ENCODE measurements around the gene TMEM87A. TPM values are rescaled to one million over a fixed set of nuclear protein-coding genes. Genes with fewer than 3 reads are reported as not detected.
"Not testable (repeated sequence)": the region's sequence is repeated elsewhere in the genome, so short reads cannot be mapped to it uniquely, and the experiment has no call there.

Gene TMEM87A
- total RNA-seq, 5 donors from 2014 or later (not counting 1 experiment from before 2014, with no cell fraction given) = 44.0 to 55.4 (median 45.4) TPM

DNA sequence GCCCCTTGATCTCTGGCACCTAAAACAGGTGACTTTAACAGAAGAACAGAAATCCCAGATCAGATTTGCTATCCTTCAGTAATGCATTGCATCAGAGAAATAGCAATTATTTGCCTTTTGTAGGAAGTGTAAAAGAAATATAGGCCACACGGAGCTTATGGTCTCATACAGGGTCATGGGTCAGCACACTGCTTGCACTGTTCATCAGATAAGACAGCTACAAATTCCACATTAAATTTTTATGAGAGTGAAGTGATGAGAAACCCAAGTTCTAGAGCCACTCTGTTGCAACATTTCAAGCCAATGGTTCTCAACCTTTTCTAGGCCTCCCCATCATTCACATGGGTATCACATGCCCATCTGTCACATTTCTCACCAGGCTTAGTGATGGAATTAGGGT, 33.4 kb upstream of the TMEM87A start:
- WGBS (ENCODE audit: insufficient coverage) = no CpG with 5 or more reads among the region's 1 CpG
- Histone ChIP-seq H3K4me3 (ENCODE audit: control insufficient read depth in 1 of 2, extremely low read depth in 1 of 2, low read length in 1 of 2) (no peak overlapping the region), H3K27ac (ENCODE audit: low read length) (no peak overlapping the region), H3K27me3 (replicated peaks in 1 of 2; ENCODE audit: control insufficient read depth in 2 of 2, extremely low read depth in 1 of 2, insufficient read depth in 2 of 2, low read length in 1 of 2) (no peaks in the 10 kb centered on the region), H3K9me3 (no peaks in the 10 kb centered on the region), H3K4me1 (ENCODE audit: control insufficient read depth in 1 of 2, extremely low read depth in 1 of 2, insufficient read depth in 2 of 2, low read length in 2 of 2) (no peaks in the 10 kb centered on the region), H3K36me3 (ENCODE audit: control insufficient read depth in 2 of 2, extremely low read depth in 1 of 2, insufficient read depth in 1 of 2, low read length in 1 of 2) (peaks cover 6 to 27% of the 10 kb centered on the region in 2 donors)
- DNase-seq (no peak), ATAC-seq (replicated peaks in 1 of 4) (no peak)
- Mint-ChIP-seq H3K4me3 (no peak overlapping the region), H3K27ac (no peak overlapping the region), H3K27me3 (no peaks in the 10 kb centered on the region), H3K4me1 (no peaks in the 10 kb centered on the region), H3K36me3 (peaks cover 58% of the 10 kb centered on the region), H3K9me3 (peaks cover 12 to 25% (median 21%) of the 10 kb centered on the region in 3 donors)
- CTCF ChIA-PET = no interaction called here
- POLR2A ChIA-PET = no interaction called here

DNA sequence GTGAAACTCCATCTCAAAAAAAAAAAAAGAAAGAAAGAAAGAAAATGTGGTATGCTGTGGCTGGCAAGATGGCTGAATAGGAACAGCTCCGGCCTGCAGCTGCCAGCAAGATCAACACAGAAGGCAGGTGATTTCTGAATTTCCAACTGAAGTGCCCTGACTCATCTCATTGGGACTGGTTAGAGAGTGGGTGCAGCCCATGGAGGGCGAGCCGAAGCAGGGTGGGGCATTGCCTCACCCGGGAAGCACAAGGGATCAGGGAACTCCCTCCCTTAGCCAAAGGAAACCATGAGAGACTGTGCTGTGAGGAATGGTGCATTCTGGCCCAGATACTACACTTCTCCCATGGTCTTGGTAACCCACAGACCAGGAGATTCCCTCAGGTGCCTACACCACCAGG, 27.8 kb upstream of the TMEM87A start:
- POLR2A ChIA-PET = not testable (repeated sequence)
- peaks cover 53% of the 10 kb centered on the region for H3K36me3 Mint-ChIP-seq

DNA sequence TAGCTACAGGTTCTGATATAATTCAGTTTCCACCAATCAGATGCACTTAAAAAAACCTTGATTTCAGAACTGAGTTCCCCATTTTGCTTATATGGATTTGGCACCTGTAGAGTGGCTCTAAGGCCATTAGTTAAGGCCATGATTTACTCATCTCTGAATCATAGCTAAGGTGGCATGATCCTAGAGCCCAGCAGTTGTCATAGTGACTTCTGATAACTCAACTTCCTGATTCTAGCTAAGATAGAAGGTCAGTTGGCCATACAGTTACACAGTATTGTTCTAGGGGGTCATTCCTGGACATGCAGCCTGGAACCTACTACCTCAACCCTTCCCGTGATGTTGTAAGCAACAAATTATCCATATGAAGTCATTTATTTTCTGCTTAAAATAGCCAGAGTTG, 15.9 kb upstream of the TMEM87A start:
- POLR2A ChIA-PET = interaction anchor here in 1 of 2 donors (0.6 kb wide), 1 partner anchor 775 kb away, joined by 3 read pairs; no protein-coding TSS in a partner anchor

More for the DNA sequence above, 27.8 kb upstream of the TMEM87A start:
- DNase-seq; H3K27ac ChIP-seq (ENCODE audit: low read length); CTCF ChIA-PET; H3K27ac Mint-ChIP-seq; H3K4me3 ChIP-seq (ENCODE audit: control insufficient read depth in 1 of 2, extremely low read depth in 1 of 2, low read length in 1 of 2); H3K27me3 ChIP-seq (replicated peaks in 1 of 2; ENCODE audit: control insufficient read depth in 2 of 2, extremely low read depth in 1 of 2, insufficient read depth in 2 of 2, low read length in 1 of 2); H3K36me3 ChIP-seq (ENCODE audit: control insufficient read depth in 2 of 2, extremely low read depth in 1 of 2, insufficient read depth in 1 of 2, low read length in 1 of 2); H3K4me3 Mint-ChIP-seq; ATAC-seq (replicated peaks in 1 of 4); H3K27me3 Mint-ChIP-seq; H3K4me1 ChIP-seq (ENCODE audit: control insufficient read depth in 1 of 2, extremely low read depth in 1 of 2, insufficient read depth in 2 of 2, low read length in 2 of 2); H3K4me1 Mint-ChIP-seq; H3K9me3 ChIP-seq: not testable (repeated sequence)
- 100% methylated on average over 1 of the region's 4 CpGs for WGBS (ENCODE audit: insufficient coverage)
- H3K9me3 Mint-ChIP-seq = peaks cover 12 to 25% (median 21%) of the 10 kb centered on the region in 3 donors

DNA sequence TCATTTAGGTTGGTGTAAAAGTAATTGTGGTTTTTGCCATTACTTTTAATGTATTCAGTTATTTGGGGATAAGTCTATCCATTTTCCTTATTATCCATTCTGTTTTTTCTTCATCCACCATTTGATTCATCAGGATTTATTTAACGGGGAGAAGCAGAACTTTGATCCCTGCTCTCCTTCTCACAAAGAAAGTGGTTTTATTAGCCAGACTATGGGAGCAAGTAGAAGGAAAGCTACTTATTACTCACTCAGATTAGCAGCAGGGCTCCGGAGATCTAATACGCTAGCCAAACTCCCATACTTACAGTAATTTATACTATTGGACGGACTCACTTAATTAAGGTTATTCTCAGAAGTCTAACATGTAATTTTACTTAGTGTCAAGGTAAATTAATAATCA, 14.7 kb upstream of the TMEM87A start:
- no peaks in the 10 kb centered on the region for H3K27me3 ChIP-seq (replicated peaks in 1 of 2; ENCODE audit: control insufficient read depth in 2 of 2, extremely low read depth in 1 of 2, insufficient read depth in 2 of 2, low read length in 1 of 2)
- DNase-seq = no peak
- H3K27me3 Mint-ChIP-seq = no peaks in the 10 kb centered on the region
- no CpG with 5 or more reads among the region's 4 CpGs for WGBS (ENCODE audit: insufficient coverage)
- H3K4me3 Mint-ChIP-seq = no peak overlapping the region
- ATAC-seq (replicated peaks in 1 of 4) = no peak
- POLR2A ChIA-PET = no interaction called here
- no peaks in the 10 kb centered on the region for H3K9me3 ChIP-seq
- H3K4me3 ChIP-seq (ENCODE audit: control insufficient read depth in 1 of 2, extremely low read depth in 1 of 2, low read length in 1 of 2) = no peak overlapping the region
- H3K36me3 Mint-ChIP-seq = peaks cover 64% of the 10 kb centered on the region
- no peak overlapping the region for H3K27ac ChIP-seq (ENCODE audit: low read length)
- no peaks in the 10 kb centered on the region for H3K9me3 Mint-ChIP-seq
- no peaks in the 10 kb centered on the region for H3K4me1 ChIP-seq (ENCODE audit: control insufficient read depth in 1 of 2, extremely low read depth in 1 of 2, insufficient read depth in 2 of 2, low read length in 2 of 2)
- no peaks in the 10 kb centered on the region for H3K4me1 Mint-ChIP-seq
- no peak overlapping the region for H3K27ac Mint-ChIP-seq
- peaks cover 0 to 41% of the 10 kb centered on the region in 2 donors for H3K36me3 ChIP-seq (ENCODE audit: control insufficient read depth in 2 of 2, extremely low read depth in 1 of 2, insufficient read depth in 1 of 2, low read length in 1 of 2)
- CTCF ChIA-PET = no interaction called here

More for the DNA sequence above, 15.9 kb upstream of the TMEM87A start:
- no peak for DNase-seq
- ATAC-seq (replicated peaks in 1 of 4) = no peak
- H3K4me1 Mint-ChIP-seq = no peaks in the 10 kb centered on the region
- Histone ChIP-seq H3K4me3 (ENCODE audit: control insufficient read depth in 1 of 2, extremely low read depth in 1 of 2, low read length in 1 of 2) (no peak overlapping the region), H3K27ac (ENCODE audit: low read length) (no peak overlapping the region), H3K4me1 (ENCODE audit: control insufficient read depth in 1 of 2, extremely low read depth in 1 of 2, insufficient read depth in 2 of 2, low read length in 2 of 2) (no peaks in the 10 kb centered on the region), H3K9me3 (no peaks in the 10 kb centered on the region), H3K36me3 (ENCODE audit: control insufficient read depth in 2 of 2, extremely low read depth in 1 of 2, insufficient read depth in 1 of 2, low read length in 1 of 2) (peaks cover 0 to 39% of the 10 kb centered on the region in 2 donors), H3K27me3 (replicated peaks in 1 of 2; ENCODE audit: control insufficient read depth in 2 of 2, extremely low read depth in 1 of 2, insufficient read depth in 2 of 2, low read length in 1 of 2) (no peaks in the 10 kb centered on the region)
- H3K27me3 Mint-ChIP-seq = no peaks in the 10 kb centered on the region
- no peak overlapping the region for H3K27ac Mint-ChIP-seq
- peaks cover 60% of the 10 kb centered on the region for H3K36me3 Mint-ChIP-seq
- no peaks in the 10 kb centered on the region for H3K9me3 Mint-ChIP-seq
- no peak overlapping the region for H3K4me3 Mint-ChIP-seq
- CTCF ChIA-PET = no interaction called here
- no CpG with 5 or more reads among the region's 1 CpG for WGBS (ENCODE audit: insufficient coverage)

DNA sequence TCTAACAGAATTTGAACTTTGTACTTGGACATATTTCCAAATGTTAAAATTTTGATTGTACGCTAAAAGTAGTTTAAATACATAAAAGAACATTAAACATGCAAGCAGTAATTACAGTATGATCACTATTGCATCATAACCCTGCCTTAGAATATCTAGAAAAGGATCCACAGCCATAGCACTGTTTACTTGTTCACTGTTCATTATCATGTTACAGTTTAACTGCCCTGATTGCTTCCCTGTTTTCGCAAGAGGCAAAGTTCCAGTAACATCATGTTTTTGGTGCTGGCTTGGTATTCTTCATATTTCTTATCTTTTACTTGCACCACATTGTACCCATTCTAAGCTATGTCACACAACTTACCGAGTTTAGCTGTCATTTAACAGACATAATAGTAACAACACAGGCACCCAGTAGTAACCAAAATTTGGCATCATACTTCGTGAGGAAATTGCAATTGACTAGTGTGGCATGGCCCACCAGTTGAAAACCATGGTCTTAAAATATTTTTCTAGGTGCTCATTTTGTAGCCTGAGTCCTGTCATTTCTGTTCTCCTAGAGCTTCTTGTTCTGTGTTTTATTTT, 13.3 kb upstream of the TMEM87A start:
- Histone ChIP-seq H3K4me1 (ENCODE audit: control insufficient read depth in 1 of 2, extremely low read depth in 1 of 2, insufficient read depth in 2 of 2, low read length in 2 of 2) (no peaks in the 10 kb centered on the region), H3K4me3 (ENCODE audit: control insufficient read depth in 1 of 2, extremely low read depth in 1 of 2, low read length in 1 of 2) (no peak overlapping the region), H3K9me3 (no peaks in the 10 kb centered on the region), H3K36me3 (ENCODE audit: control insufficient read depth in 2 of 2, extremely low read depth in 1 of 2, insufficient read depth in 1 of 2, low read length in 1 of 2) (peaks cover 0 to 32% of the 10 kb centered on the region in 2 donors), H3K27ac (ENCODE audit: low read length) (no peak overlapping the region), H3K27me3 (replicated peaks in 1 of 2; ENCODE audit: control insufficient read depth in 2 of 2, extremely low read depth in 1 of 2, insufficient read depth in 2 of 2, low read length in 1 of 2) (no peaks in the 10 kb centered on the region)
- no peak for DNase-seq
- Mint-ChIP-seq H3K27ac (no peak overlapping the region), H3K27me3 (no peaks in the 10 kb centered on the region), H3K36me3 (peaks cover 55% of the 10 kb centered on the region), H3K4me3 (no peak overlapping the region), H3K4me1 (no peaks in the 10 kb centered on the region), H3K9me3 (no peaks in the 10 kb centered on the region)
- 100% methylated on average over 3 of the region's 4 CpGs for WGBS (ENCODE audit: insufficient coverage)
- ChIA-PET POLR2A (no interaction called here), CTCF (interaction anchor here in 1 of 2 donors (0.6 kb wide), 1 partner anchor 234 kb away, joined by 3 read pairs; no protein-coding TSS in a partner anchor)
- ATAC-seq (replicated peaks in 1 of 4) = no peak

DNA sequence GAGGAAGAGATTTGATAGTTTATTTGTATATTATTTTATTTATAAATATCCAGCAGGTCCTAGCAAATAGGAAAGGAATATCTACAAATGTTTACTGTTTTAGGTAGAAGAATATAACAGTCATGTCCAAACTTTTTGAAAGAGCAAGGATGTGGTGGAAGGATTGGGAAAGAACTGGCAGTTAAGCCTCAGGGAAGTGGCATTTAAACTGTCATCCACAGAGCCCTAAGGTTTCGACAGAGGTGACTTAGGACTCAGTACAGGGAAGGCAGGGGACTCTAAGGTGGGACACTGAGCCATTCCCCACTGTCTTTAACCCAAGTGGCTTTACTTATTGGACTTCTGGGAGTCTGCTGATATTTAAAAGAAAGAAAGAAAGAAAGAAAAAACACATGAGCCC, 11.8 kb upstream of the TMEM87A start:
- ChIA-PET CTCF (no interaction called here), POLR2A (no interaction called here)
- no peak overlapping the region for H3K4me3 ChIP-seq (ENCODE audit: control insufficient read depth in 1 of 2, extremely low read depth in 1 of 2, low read length in 1 of 2)
- Mint-ChIP-seq H3K27me3 (no peaks in the 10 kb centered on the region), H3K36me3 (peaks cover 57% of the 10 kb centered on the region), H3K4me3 (no peak overlapping the region), H3K9me3 (no peaks in the 10 kb centered on the region), H3K4me1 (no peaks in the 10 kb centered on the region), H3K27ac (no peak overlapping the region)
- ATAC-seq (replicated peaks in 1 of 4) (no peak), DNase-seq (no peak)
- no CpG with 5 or more reads among the region's 1 CpG for WGBS (ENCODE audit: insufficient coverage)
- peaks cover 0 to 31% of the 10 kb centered on the region in 2 donors for H3K36me3 ChIP-seq (ENCODE audit: control insufficient read depth in 2 of 2, extremely low read depth in 1 of 2, insufficient read depth in 1 of 2, low read length in 1 of 2)
- no peaks in the 10 kb centered on the region for H3K27me3 ChIP-seq (replicated peaks in 1 of 2; ENCODE audit: control insufficient read depth in 2 of 2, extremely low read depth in 1 of 2, insufficient read depth in 2 of 2, low read length in 1 of 2)
- no peak overlapping the region for H3K27ac ChIP-seq (ENCODE audit: low read length)
- H3K9me3 ChIP-seq = no peaks in the 10 kb centered on the region
- no peaks in the 10 kb centered on the region for H3K4me1 ChIP-seq (ENCODE audit: control insufficient read depth in 1 of 2, extremely low read depth in 1 of 2, insufficient read depth in 2 of 2, low read length in 2 of 2)

DNA sequence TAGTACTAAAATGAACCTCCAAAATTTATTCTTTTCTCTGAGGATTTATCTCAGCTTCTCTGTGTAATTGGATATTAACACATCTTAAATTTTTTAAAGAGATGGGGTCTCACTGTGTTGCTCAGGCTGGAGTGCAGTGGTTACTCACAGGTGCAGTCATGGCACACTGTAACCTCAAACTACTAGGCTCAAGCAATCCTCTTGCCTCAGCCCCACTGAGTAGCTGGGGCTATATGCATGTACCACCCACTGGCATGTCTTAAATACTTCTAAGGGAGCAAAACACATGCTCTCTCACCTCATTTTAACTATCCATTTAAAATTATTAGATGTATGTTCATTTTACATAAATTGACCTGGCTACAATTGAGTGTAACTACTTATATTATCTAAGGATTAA, 11.3 kb upstream of the TMEM87A start:
- Mint-ChIP-seq H3K36me3 (peaks cover 57% of the 10 kb centered on the region), H3K4me3 (no peak overlapping the region), H3K4me1 (no peaks in the 10 kb centered on the region), H3K27me3 (no peaks in the 10 kb centered on the region), H3K27ac (no peak overlapping the region), H3K9me3 (no peaks in the 10 kb centered on the region)
- Histone ChIP-seq H3K4me1 (ENCODE audit: control insufficient read depth in 1 of 2, extremely low read depth in 1 of 2, insufficient read depth in 2 of 2, low read length in 2 of 2) (no peaks in the 10 kb centered on the region), H3K9me3 (no peaks in the 10 kb centered on the region), H3K27me3 (replicated peaks in 1 of 2; ENCODE audit: control insufficient read depth in 2 of 2, extremely low read depth in 1 of 2, insufficient read depth in 2 of 2, low read length in 1 of 2) (no peaks in the 10 kb centered on the region), H3K27ac (ENCODE audit: low read length) (no peak overlapping the region), H3K4me3 (ENCODE audit: control insufficient read depth in 1 of 2, extremely low read depth in 1 of 2, low read length in 1 of 2) (no peak overlapping the region), H3K36me3 (ENCODE audit: control insufficient read depth in 2 of 2, extremely low read depth in 1 of 2, insufficient read depth in 1 of 2, low read length in 1 of 2) (peaks cover under 1 to 31% of the 10 kb centered on the region in 2 donors)
- POLR2A ChIA-PET = no interaction called here
- no peak for DNase-seq
- CTCF ChIA-PET = no interaction called here
- ATAC-seq (replicated peaks in 1 of 4) = no peak
